Activated CD8-positive, alpha-beta memory T cell treated with anti-CD3 and anti-CD28 coated beads for 48 hours (primary cell): ENCODE data around the gene CNDP2.
"Not testable (repeated sequence)": the region's sequence is repeated elsewhere in the genome, so short reads cannot be mapped to it uniquely, and the experiment has no call there.

ENCODE experiments used
- DNase-seq, 3 experiments: peaks; one replicate each; pipeline ENCODE4 v3.0.0-alpha.2; 2020; ENCODE audit warnings: low read depth in 2 of 3, low spot score in 2 of 3

CNDP2 gene

DNA sequence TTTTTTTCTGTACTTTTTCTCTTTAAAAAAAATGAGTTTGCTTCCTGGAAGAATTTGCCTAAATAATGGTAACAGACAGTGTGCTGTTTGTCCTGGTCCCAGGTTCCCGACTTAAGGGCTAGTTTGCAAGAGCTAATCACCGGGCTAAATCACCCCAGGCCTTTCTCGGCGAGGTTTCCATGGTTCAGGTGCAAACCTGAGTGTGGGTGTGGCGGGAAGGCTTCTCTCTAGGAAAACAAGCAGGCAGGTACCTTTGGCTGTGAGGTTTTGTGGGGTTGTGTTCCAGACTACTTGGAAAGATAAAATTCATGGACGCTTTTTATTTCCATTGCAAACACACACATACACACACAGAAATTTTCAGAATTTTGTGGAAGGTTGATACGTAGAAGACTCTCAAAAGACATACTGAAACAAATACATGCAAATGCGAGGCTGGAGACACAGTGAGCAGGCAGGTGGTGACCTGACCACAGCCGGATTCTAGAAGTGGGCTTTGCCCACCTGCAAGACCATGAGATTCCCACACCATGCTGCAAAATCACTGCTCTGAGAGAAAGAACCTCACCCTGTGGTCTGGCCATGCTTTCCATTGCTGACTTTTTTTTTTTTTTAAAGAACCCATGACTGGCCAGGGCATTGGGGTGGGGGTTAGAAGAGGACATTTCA is 39.0 kb downstream of the CNDP2 start:
- DNase-seq: no peak

DNA sequence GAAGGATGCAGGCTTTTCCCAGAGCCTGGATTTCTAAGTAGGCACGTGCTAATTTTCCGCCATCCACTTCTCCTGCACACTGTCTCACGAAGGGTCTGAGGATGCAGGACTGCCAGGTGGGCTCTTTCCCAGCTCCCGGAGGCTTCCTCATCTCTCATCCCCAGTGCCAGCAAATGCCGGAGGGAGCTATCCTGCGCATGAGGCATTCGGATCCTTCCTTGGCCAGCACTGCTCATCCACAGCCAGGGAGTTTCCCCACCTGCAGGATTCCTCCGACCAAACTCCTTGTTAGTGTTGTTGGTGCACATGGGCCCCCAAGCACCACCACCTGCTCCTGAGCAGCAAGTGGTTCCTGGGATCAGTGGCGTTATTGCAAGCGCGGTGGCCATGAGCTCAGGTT is 43.1 kb downstream of the CNDP2 start:
- DNase-seq: no peak

DNA sequence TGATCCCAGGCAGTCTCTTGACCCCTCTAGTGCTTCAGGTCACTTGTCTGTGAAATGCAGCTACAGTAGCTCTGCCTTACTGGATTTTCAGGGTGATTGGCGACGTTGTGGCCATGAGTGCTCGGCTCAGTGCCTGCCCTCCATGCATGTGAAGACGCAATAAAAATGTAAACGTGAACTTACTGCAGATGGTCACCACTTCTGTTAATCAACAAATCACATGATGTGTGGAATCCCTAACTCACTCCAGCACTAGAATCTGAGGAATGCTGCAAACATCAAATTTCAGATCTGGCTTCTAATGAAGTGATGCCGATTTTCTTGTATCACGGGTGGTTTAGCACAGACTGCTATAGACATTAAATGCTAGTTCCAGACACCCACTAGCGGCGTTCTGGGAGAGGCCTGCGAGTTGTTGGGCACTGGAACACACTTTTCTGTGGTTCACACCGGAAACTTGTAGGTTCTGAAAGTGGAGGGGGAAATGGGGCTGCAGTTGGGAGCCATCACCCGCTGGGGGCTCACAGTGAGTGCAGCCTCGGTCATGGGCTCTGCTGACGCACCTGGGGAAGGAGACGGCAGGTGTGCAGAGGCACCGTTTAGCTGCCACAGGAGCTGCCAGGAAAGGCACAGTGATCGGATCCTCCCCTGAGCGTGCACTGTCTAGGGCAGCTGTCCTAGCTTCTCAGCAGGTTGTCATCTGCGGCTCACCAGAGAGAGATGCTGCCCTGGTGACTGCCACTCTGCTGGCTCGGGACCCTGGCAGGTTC is 44.7 kb downstream of the CNDP2 start:
- DNase-seq: no peak

DNA sequence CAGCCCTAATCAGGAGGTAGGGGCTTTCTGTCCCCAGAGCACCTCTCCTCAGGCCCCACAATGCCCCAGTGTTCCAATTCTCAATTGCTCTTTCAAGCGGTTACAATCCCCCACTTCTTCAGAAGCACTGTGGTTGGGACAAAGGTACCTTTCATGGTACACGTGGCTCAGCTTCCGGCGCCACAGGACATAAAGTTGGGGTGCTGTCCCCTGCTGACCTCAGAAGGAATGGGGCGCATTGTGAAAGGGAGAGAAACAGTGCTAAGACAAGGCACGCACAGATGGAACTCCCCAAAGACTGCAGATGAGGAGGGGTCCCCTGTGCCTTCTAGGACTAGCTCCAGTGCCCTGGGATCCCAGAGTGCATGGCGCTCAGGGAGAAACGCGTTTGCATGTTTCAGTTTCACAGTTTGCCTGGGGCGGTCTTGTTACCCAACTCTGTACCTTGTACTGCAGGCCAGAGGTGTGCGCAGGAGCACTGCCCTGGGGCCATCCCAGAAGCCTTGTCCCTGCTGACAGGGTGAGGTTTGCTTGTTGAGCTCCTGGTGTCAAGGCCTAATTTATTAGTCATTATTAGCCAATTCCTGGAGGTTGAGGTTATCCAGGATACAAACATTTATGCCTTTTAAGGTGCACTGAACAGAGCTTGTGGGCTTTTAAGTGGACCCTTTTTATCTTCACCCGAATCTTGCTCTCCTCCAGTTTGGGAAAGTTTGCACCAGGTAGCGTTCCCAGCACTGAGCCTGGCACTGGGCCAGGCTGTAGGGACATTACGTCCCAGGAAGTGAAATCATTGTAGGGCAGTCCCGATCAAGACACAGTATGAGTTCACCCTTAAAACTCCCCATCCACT is 45.8 kb downstream of the CNDP2 start:
- DNase-seq: no peak

DNA sequence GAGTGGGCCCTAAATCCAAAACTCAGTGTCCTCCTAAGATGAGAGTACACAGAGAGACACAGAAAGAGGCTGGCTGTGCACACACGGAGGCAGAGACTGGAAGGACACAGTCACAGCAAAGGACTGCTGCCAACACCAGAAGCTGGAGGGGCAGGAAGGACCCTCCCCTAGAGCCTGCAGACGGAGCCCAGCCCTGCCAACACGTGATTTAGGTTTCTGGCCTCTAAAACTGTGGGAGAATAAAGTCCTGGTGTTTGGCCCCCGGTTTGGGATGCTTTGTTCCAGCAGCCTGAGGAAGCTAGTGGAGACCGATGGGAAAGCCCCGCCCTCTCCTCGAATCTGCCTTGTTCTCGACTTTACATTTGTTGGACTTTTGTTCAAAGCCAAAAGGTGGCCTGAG is 48.7 kb downstream of the CNDP2 start:
- DNase-seq: no peak

DNA sequence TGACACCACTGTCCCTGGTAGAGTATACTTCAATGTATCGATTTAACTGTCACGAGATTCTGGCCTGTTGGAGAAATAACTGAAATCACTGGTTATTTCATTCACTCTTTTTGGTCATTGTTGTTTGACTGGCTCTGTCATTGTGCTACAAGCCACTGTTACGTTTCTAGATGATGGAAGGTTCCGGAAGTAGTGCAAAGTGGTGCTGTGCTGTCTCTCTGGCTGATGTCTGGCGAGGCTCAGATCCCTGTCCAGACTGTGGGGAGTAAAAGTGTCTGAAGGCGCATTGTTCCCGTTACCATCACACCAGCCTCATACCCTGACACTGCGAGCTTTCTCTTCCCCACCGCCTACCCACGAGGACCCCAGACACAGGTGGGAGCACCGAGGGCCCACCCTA is 49.8 kb downstream of the CNDP2 start:
- no peak for DNase-seq

DNA sequence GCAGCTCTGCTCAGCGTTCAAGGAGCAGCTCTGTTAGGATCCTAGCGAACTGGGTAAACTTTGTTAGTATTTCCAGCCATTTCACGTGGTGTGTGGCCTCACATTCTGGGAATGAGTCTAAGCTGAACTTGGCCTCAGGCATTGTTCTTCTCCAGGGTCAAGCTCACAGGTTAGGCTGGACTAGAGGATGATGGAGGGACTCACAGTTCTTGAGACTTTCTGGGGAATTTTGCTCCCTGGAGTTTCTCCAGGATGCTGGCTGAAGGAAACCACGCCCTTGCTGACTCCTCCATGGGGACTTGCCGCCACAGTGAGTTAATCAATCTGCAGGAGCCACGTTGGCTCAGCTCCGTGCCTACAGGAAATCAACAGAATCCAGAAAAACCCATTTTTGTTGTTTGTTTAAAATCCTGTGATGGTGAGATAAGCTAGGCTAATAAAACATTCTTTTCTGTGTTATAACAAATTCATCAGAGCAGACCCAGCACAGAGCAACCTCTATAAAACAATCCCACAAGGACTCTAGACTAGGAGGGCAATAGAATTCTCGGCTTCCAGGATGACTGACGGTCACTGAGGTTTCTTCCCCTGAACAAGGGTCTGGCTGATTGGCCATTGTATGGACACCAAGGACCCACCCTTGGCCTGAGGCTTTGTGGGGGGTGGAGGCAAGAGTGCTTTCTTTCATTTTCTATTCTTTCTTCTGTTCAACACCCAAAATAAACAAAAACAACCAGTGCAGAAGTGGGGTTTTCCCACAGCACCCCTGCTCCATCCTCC is 50.8 kb downstream of the CNDP2 start:
- no peak for DNase-seq

DNA sequence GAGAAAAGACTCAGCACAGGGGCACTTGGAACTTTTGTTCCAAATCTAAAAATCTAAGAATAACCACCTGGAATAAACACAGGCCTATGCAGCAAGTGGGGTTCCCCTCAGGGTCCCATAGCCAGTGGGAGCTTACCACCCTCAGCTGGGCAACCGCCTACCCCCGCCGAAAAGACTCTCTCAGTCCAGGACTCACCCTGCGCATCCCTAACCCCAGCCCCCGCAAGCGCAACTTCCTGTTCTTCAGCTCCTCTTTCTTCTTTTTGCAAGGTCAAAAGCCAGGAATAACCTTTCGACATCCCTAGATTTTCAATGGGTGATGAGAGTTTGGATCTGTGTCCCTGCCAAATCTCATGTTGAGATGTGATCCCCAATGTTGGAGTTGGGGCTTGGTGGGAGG is 51.7 kb downstream of the CNDP2 start:
- DNase-seq: no peak

DNA sequence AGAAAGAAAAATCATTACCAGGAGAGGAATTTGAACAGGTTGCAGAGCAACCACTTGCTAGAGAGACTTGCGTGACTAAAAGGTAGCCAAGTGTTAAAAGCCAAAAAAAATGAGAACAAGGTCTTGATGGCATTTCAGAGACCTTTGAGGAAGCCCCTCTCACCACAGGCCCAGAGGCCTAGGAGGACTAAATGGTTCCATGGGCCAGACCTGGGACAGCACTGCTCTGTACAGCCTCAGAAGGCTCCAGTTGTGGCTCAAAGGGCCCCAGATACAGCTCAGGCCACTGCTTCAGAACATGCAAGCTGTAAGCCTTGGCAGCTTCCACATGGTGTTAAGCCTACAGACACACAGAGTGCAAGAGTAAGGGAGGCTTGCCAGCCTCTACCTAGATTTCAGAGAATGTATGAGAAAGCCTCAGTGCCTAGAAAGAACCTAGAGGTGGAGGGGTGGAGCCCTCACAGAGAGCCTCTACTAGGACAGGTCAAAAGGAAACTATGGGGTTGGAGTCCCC is 53.5 kb downstream of the CNDP2 start:
- DNase-seq: no peak

DNA sequence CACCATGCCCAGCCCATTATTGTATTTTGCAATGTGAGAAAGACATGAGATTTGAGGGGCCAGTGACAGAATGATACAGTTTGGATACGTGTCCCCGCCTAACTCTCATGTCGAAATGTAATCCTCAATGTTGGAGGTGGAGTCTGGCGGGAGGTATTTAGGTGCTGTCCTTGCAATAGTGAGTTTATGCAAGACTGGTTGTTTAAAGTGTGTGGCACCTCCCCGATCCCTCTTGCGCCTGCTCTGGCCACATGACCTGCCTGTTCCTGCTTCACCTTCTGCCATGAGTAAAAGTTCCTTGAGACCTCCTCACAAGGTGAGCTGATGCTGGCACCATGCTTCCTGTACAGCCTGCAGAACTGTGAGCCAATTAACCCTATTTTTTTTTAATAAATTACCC is 54.7 kb downstream of the CNDP2 start:
- no peak for DNase-seq

DNA sequence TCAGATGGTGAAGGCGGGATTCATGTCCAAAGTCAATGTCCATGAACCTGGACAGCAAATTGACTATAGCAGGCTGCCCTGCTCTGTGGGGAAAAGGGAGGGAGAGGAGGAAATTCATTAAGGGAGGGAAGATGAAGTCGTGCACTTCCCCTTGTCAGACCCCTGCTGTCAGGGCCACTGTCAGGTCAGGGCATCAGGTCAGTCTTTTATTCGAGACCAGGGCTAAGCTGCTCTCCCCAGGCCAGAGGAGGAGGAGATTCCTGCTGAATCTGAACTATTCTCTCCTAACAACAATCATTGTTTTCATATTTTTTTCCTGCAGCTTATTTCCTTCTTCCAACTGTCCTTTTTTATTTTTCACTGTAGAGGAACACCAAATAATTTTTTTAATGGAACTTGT is 55.3 kb downstream of the CNDP2 start:
- no peak for DNase-seq

DNA sequence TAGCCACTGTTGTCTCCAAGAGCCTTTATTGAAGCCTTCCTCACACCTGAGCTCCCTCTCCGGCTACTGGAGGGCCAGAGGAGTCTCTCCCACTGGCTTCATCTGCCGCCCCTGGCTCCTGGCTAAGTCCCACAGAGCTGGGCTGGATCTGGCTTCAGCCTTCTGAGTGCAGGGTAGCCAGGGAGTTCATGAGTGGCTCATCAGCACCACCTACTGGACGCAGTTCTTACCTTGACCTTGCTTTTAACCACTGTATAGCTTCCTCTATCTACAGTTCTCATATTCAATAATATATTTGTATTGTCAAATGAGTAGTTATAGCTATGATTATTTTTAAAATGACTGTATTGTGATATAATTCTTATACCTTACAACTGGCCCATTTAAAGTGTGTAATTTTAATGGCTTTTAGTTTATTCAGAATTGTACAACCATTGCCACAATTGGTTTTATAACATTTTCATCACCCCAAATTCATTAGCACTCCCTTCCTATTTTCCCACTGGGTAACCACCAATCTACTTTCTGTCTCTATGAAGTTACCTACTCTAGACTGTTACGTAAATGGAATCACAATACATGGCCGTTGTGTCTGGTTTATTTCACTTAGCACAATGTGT is 55.9 kb downstream of the CNDP2 start:
- DNase-seq: peak; percentile 8 to 55 (median 29)

DNA sequence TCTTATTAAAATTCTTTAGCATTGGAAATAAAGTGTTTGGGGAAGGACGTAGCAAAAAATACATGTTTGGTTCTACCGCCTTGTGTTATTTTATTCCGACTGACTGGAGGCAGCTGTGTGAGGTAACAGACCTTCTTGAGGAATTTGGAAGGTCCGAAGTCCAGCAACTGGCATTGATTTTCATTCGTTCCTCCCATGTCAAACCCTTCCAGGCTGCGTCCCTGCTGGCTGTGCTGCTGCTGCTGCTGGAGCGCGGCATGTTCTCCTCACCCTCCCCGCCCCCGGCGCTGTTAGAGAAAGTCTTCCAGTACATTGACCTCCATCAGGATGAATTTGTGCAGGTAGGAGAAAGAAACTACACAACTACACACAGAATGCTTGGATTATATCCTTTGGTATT is 60.0 kb downstream of the CNDP2 start:
- no peak for DNase-seq

DNA sequence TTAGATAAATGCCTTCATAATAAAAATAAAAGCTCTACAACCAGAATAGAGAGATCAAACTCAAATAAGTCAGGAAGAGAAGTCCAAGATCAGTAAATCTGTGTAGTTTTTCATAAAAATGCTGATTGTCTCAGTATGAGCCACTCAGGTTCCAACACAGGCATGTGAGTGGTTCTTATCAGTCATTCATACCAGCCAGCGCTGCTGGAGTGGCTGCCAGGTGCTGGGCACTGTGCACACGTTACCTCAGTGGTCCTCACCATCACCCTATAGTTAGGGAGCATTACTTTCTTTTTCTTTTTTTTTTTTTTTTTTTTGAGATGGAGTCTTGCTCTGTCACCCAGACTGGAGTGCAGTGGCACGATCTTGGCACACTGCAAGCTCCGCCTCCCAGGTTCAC is 61.9 kb downstream of the CNDP2 start:
- no peak for DNase-seq

DNA sequence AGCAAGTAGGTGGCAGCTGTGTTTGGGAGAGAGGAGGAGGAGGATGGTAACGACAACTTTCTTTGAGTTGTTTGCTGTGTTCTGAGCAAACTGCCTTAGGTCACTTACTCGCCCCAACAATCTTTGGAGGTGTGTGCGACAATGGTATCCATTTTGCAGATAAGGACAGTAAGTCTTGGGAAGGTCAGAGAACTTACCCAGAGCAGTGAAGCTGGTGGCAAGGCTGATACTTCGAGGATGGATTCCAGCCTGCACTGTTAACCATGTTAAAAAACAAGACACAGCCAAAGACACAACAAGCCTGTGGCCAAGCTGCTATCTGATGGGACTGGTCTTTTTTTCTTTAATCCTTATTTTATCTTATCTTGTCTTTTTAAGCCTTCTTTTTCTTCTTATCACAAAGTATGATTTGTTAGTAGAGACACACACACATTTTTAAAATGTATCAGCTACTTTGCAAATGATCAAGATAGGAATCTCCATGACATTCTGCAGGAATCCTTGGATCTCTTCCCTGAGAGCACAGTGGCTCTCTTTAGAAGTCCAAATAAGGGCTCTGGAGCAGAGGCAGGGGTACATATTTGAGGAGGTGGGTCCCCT is 66.1 kb downstream of the CNDP2 start:
- no peak for DNase-seq

DNA sequence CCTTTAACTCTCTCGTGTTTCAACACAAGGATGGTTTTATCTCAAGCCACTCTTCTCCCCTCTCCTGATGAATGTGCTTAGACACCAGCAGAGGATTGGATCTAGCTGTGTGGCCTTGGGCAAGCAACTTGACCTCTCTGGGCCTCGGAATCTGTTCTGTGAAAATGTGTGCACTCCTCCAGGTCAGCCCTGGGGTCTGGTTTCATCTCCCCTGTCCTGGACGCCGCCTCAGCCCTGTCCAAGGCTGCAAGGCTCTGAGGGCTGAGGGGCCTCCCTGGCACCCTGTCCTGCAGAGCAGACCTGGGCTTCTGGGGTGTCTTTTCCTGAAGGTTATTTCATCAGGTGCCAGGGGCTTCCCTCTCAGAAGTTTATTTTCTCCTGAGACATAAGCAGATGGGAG is 66.6 kb downstream of the CNDP2 start:
- DNase-seq: no peak

DNA sequence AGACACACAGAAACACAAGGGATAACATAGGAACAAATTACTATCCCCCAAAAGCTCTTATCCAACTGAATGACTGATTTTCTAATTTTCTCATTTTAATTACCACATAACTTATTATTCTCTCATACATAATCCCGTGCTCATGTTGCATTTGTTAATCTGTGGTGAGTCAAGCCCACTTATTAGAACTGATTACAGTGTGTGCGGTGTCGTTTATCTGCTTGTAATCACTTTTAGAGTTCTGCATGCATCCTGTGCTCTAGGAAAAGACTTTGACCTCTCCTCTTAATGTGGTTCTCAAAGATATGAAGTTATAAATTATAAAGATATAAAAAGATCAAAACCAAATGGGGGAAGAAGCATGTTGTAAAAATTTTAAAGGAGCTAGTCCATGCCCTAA is 67.8 kb downstream of the CNDP2 start:
- no peak for DNase-seq

DNA sequence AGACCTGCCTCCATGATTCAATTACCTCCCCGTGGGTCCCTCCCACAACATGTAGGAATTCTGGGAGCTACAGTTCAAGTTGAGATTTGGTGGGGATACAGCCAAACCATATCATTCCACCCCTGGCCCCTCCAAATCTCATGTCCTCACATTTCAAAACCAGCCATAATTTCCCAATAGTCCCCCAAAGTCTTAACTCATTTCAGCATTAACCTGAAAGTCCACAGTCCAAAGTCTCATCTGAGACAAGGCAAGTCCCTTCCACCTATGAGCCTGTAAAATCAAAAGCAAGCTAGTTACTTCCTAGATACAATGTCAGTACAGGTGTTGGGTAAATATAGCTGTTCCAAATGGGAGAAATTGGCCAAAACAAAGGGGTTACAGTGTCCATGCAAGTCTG is 69.0 kb downstream of the CNDP2 start:
- not testable (repeated sequence) for DNase-seq

DNA sequence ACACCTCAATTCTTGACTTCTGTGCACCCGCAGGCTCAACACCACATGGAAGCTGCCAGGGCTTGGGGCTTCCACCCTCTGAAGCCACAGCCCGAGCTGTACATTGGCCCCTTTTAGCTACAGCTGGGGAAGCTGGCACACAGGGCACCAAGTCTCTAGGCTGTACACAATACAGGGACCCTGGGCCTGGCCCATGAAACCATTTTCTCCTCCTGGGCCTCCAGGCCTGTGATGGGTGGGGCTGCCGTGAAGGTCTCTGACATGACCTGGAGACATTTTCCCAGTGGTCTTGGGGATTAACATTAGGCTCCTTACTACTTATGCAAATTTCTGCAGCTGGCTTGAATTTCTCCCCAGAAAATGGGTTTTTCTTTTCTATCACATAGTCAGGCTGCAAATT is 69.8 kb downstream of the CNDP2 start:
- not testable (repeated sequence) for DNase-seq

DNA sequence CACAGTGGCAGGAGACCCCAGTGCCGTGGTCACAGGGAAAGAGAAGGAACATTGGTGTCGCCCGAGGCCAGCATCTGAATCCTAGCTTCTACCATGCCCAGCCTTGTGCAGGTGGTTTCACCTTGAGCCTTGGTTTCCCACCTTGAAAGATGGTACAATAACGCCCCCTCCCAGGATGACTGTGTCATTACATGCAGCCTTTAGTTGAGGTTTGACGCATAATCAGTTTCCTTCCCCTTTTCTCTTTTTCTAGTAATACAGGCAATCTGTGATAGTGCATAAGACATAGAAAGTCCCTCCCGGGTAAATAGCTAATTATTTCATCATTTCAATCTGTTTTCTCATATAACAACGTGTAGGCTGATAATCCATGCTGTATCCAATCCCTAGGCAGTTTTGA is 71.7 kb downstream of the CNDP2 start:
- DNase-seq: no peak
